K562 (cell line): ENCODE data around the gene IL17F.

Experiments
- CTCF ChIP-seq, 3 experiments: IDR thresholded peaks in 2 of 3; conservative IDR thresholded peaks in 1 of 3; 2 replicates each; pipeline ENCODE4 v1.5.1; 2011 to 2012; ENCODE audit warnings: low read length in 3 of 3, mild to moderate bottlenecking in 3 of 3, control low read depth in 2 of 3, improper control_type of control experiment in 1 of 3, inconsistent platforms in 1 of 3, low read depth in 1 of 3, mixed read lengths in 1 of 3, moderate library complexity in 1 of 3; ENCODE audit not compliant: insufficient read depth in 2 of 3
- DEAF1 ChIP-seq: fragments of 450-650 bp; formaldehyde crosslinking; IDR thresholded peaks from 2 replicates; pipeline ENCODE4 v1.4.0; 2020; ENCODE audit warnings: mild to moderate bottlenecking, moderate library complexity
- EZH2 ChIP-seq: IDR thresholded peaks from 2 replicates; pipeline ENCODE4 v1.6.1; 2012; ENCODE audit warnings: low read depth, mild to moderate bottlenecking, inconsistent platforms, low read length, borderline replicate concordance
- GABPB1 ChIP-seq: sonication (generic); formaldehyde crosslinking; IDR thresholded peaks from 2 replicates; pipeline ENCODE4 v1.8.0; 2022; ENCODE audit warnings: mild to moderate bottlenecking, missing genetic modification reagents
- HMG20A ChIP-seq: fragments of 450-650 bp; formaldehyde crosslinking; conservative IDR thresholded peaks from 2 replicates; pipeline ENCODE4 v1.4.0; 2020; ENCODE audit warnings: mild to moderate bottlenecking, mixed read lengths
- KLF10 ChIP-seq: fragments of 250-450 bp; sonication (Bioruptor Pico); IDR thresholded peaks from 2 replicates; pipeline ENCODE4 v1.6.1; 2021; ENCODE audit warnings: matching md5 sums
- POLR2A ChIP-seq: fragments of 450-650 bp; conservative IDR thresholded peaks from 2 replicates; pipeline ENCODE4 v1.6.1; 2016
- POLR2AphosphoS5 ChIP-seq: IDR thresholded peaks from 2 replicates; pipeline ENCODE4 v1.6.1; 2011; ENCODE audit warnings: mild to moderate bottlenecking, low read depth, low read length, moderate library complexity; ENCODE audit not compliant: control insufficient read depth, insufficient read depth
- PURB ChIP-seq: sonication (generic); formaldehyde crosslinking; IDR thresholded peaks from 2 replicates; pipeline ENCODE4 v1.9.0; 2021; ENCODE audit warnings: low read depth, mild to moderate bottlenecking, missing genetic modification reagents
- ZNF644 ChIP-seq: fragments of 200-800 bp; sonication (Bioruptor generic); IDR thresholded peaks from 2 replicates; pipeline ENCODE4 v1.6.1; 2016; ENCODE audit warnings: low read depth, missing genetic modification characterization, missing compliant biosample characterization

- TF ChIP-seq POLR2A (no peak), CTCF (IDR thresholded peaks at IDR 0.05 in 2 of 3, conservative IDR thresholded peaks at IDR 0.05 in 1 of 3; ENCODE audit: insufficient read depth in 2 of 3, low read depth in 1 of 3, low read length in 3 of 3) (no peak), KLF10 (CRISPR knock-in tag) (no peak), EZH2 (no peak), DEAF1 (CRISPR knock-in tag) (no peak), POLR2AphosphoS5 (no peak), GABPB1 (no peak), ZNF644 (tag) (no peak), HMG20A (no peak), PURB (CRISPR knock-in tag) (no peak)
These were observed 53.9 kb downstream of the IL17F start for GRCh38 chr6:52190409-52190808.
